SIG-M5 (cell line): ENCODE measurements around the gene RAB9B.
"Not testable (repeated sequence)": the region's sequence is repeated elsewhere in the genome, so short reads cannot be mapped to it uniquely, and the experiment has no call there.

Source experiments
- DNase-seq: peaks from one replicate; lab custom pipeline; 2025; lab: John Stamatoyannopoulos, UW

The RAB9B gene

GRCh38 chrX:103831803-103832544 lies at the start of gene RAB9B:
Gene RAB9B (minus strand): TSS chrX:103832257. CDS start chrX:103825784, 6,473 bp downstream.
- DNase-seq = no peak

- no peak for DNase-seq
These were observed 47.3 kb upstream of the RAB9B start for GRCh38 chrX:103879339-103879738.

GRCh38 chrX:103878466-103879122 lies 46.5 kb upstream of the RAB9B start:
- DNase-seq = no peak

- DNase-seq = no peak
These were observed 45.5 kb upstream of the RAB9B start for GRCh38 chrX:103877571-103877970.

- DNase-seq = no peak
These were observed 33.0 kb upstream of the RAB9B start for GRCh38 chrX:103864886-103865534.

GRCh38 chrX:103864149-103864548 lies 32.1 kb upstream of the RAB9B start:
- DNase-seq = no peak

GRCh38 chrX:103861200-103861599 lies 29.1 kb upstream of the RAB9B start:
- DNase-seq = no peak

GRCh38 chrX:103849558-103849957 lies 17.5 kb upstream of the RAB9B start:
- no peak for DNase-seq

- DNase-seq = no peak
These were observed 15.3 kb upstream of the RAB9B start for GRCh38 chrX:103847174-103847870.

GRCh38 chrX:103846386-103846785 lies 14.3 kb upstream of the RAB9B start:
- no peak for DNase-seq

- no peak for DNase-seq
These were observed 13.2 kb upstream of the RAB9B start for GRCh38 chrX:103845165-103845653.

GRCh38 chrX:103839404-103839803 lies 7.3 kb upstream of the RAB9B start:
- DNase-seq = no peak

GRCh38 chrX:103831342-103831802 lies 685 bp downstream of the RAB9B start:
- no peak for DNase-seq

- no peak for DNase-seq
These were observed 1.2 kb downstream of the RAB9B start for GRCh38 chrX:103830848-103831247.

- no peak for DNase-seq
These were observed 3.5 kb downstream of the RAB9B start for GRCh38 chrX:103828529-103828928.

GRCh38 chrX:103825881-103826280 lies 6.2 kb downstream of the RAB9B start:
- no peak for DNase-seq

- no peak for DNase-seq
These were observed 8.5 kb downstream of the RAB9B start for GRCh38 chrX:103823591-103823990.

GRCh38 chrX:103820802-103821201 lies 11.3 kb downstream of the RAB9B start:
- DNase-seq = not testable (repeated sequence)

- DNase-seq = no peak
These were observed 13.0 kb downstream of the RAB9B start for GRCh38 chrX:103818842-103819619.

- no peak for DNase-seq
These were observed 14.6 kb downstream of the RAB9B start for GRCh38 chrX:103817502-103817901.

GRCh38 chrX:103817101-103817500 lies 15.0 kb downstream of the RAB9B start:
- DNase-seq = not testable (repeated sequence)
